DND-41 (cell line): Measurements from ENCODE around the gene STC2.

Source experiments
- EZH2 ChIP-seq: IDR thresholded peaks from 3 replicates; pipeline ENCODE4 v1.6.1; 2012; ENCODE audit warnings: borderline replicate concordance, low read depth, mild to moderate bottlenecking, moderate library complexity, low read length, inconsistent platforms; ENCODE audit not compliant: severe bottlenecking
- TF ChIP-seq, protein P1 (sequence below): IDR thresholded peaks from 2 replicates; pipeline ENCODE4 v1.5.1; 2012; ENCODE audit warnings: borderline replicate concordance, low read length, moderate library complexity, mild to moderate bottlenecking; ENCODE audit not compliant: poor library complexity, severe bottlenecking; ENCODE audit errors: extremely low read depth

DNA sequence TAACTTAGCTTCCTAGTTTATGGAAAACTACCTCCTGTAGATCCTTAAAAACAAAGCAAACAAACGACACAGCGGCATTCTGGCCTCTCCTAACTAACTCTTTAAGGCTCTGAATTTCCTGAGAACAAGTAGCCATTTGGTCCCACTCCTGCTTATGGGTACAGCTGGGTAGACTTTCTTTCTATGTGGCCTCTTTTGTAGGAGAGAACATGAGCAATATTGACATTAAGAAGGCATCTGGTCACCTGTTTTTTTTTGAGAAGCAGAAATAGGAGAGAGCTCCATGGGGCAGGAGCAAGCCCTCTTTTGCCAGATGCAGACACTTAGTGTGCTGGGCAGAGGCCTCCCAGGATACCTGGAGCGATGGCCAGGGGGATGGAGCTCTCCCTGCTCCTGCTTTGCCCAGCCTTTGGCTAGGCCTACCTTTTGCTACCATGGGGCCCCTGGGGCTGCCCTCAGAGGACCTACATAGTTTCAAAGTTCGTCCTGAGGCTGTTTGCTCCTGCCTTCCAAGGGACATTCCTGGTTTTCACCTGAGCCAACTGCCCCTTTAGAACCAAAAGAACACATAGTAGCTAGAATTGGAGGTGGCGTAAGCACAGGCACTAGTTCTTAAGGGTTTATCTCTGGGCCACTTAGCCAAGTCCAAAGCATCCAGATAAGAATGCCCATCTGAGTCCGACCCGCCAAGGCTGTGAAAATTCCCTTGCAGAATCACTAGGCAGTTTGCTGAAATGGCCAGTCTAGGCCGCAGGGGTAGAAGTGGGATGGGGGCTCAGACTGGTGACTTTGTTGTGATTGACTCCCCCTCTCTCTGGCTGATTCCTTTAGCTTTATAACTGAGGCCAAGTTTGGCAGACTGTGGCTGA is 2.4 kb upstream of the STC2 start:
- TF ChIP-seq EZH2: no peak
- TF ChIP-seq, protein P1, sequence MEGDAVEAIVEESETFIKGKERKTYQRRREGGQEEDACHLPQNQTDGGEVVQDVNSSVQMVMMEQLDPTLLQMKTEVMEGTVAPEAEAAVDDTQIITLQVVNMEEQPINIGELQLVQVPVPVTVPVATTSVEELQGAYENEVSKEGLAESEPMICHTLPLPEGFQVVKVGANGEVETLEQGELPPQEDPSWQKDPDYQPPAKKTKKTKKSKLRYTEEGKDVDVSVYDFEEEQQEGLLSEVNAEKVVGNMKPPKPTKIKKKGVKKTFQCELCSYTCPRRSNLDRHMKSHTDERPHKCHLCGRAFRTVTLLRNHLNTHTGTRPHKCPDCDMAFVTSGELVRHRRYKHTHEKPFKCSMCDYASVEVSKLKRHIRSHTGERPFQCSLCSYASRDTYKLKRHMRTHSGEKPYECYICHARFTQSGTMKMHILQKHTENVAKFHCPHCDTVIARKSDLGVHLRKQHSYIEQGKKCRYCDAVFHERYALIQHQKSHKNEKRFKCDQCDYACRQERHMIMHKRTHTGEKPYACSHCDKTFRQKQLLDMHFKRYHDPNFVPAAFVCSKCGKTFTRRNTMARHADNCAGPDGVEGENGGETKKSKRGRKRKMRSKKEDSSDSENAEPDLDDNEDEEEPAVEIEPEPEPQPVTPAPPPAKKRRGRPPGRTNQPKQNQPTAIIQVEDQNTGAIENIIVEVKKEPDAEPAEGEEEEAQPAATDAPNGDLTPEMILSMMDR: no peak
